SW 1271 (cell line): Measurements from ENCODE around the gene MED12L.
A peak's percentile ranks its signal among the peaks of the same experiment; 100 is the strongest.
"Not testable (repeated sequence)": the region's sequence is repeated elsewhere in the genome, so short reads cannot be mapped to it uniquely, and the experiment has no call there.

Source experiments
- DNase-seq, 2 experiments: peaks; one replicate each; lab custom pipeline; 2025; lab: John Stamatoyannopoulos, UW

Gene MED12L

DNA sequence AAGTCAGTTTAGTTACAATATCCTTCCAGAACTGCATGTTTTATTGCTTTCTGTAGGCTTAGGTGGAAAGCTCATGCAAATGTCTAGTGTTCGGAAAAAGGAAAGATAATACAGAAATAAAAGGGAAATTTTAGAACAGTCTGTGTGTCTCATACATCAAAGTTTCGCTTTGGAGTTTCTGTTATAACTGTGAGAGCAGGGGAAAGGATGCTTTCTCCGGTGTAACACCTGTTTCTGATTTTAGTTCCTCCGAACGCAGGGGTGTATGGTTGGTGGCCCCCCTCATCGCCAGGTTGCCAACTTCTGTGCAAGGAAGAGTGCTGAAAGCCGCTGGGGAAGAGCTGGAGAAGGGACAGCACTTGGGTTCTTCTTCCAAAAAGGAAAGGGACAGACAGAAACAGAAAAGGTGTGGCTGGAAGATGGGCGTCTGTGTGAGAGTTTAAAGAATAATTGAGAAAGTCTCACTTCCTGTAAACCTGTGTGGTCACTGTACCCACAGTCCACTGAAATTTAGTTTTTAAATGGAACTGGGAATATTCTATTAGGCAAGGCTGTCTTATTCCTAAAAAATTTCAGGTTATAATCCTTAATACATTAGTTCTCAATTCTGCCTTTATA lies 292.4 kb downstream of the MED12L start:
- no peak for DNase-seq

DNA sequence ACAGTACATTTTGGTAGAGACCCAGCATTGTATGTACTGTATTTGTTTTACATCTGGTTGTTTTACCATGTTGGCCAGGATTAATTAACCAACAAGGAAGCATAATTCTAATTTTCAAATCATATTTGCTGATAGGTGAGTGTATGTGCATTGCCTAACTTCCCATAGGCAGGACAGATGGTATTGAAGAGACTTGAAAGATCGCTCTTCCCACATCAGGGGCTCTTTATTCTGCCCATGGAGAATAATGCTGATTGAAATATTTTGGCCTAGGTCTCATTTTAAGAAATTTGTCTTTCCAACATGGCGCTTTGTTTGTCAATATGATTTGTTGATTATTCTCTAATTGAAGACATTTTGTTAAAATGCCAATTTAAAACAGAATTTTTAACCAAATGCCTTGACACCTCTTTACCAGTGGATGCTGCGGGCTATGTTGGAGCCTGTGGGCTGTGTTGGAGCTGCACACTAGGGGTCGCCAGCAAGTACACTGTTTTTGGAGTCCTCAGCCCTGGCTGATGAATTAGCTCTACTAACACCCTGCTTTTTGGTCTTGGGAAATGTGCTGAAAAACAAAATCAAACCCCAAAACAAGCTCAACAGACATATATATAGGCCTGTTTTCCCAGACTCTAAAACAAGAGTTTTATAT lies 293.7 kb downstream of the MED12L start:
- peak in 1 of 2 experiments; percentile 6 for DNase-seq

DNA sequence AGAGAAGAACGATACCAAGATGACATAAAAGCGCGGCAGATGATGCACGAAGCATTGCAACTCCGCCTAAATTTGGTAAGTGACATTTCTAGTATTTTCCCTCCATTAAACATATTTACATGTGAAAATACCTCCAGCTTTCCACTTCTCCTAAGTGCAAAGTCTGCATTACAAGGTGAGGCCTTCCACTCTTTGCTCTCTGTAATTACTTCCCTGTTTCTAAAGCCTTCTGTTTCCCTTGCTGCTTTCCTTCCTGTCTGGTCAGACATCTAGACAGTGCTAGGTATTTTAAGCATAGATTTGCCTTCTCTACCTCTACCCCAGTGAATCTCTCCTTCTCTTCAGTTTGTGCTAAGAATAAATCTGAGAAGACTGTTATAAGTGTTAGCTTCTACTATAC lies 297.2 kb downstream of the MED12L start:
- DNase-seq, result no peak

DNA sequence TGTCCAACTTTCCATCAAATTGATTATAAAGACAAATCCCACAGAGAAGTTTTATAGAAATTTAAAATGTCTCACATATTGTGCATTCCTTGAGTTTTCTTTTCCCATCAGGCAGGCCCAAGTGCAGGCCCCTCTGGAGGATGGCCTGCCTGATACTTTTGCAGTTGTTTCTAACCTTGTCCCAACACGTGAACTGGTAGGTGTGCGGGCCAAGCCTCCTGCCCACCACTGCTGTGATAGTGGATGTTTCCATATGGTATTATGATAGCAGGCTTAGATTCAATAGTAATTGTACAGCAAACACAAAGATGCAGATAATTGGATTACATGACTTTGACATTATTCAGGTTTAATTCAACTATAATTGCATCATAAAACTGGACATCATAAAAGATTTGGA lies 297.6 kb downstream of the MED12L start:
- no peak for DNase-seq

DNA sequence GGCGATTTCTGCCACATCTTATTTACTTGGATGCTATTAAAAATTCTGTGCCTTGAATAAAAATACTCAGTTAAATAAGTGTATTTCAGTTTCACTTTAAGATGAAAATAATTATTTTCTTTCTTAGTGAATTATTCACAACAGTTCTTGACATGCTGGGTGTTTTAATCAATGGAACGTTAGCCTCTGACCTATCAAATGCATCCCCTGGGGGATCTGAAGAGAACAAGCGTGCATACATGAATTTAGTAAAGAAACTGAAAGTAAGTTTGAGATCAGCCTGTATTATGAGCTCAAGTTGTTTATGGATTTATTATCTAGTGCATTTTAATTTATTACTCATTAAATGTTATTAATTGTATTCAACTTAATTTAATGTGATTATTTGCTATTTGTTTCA lies 298.5 kb downstream of the MED12L start:
- DNase-seq, result no peak

DNA sequence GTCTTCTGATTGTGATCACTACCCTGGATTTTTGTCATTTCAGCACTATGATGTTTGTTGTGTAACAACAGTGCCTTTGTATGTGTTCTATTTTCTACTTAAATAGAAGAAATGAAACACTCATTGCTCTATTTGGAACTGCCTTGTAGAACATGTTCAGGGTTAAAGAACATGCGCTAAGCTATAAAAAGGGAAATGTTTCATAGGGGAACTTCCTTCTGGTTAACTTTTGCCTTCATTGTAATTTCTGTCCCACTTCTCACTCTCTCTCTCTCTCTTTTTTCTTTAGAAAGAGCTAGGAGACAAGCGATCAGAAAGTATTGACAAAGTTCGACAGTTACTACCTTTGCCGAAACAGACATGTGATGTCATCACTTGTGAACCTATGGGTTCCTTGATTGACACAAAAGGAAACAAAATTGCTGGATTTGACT lies 299.3 kb downstream of the MED12L start, which contains the start of gene P2RY12:
Gene P2RY12, minus strand, starts transcription at position 13 of the 434 bp plus-strand sequence. CDS start 45,908 bp downstream, outside the sequence.
- no peak for DNase-seq

DNA sequence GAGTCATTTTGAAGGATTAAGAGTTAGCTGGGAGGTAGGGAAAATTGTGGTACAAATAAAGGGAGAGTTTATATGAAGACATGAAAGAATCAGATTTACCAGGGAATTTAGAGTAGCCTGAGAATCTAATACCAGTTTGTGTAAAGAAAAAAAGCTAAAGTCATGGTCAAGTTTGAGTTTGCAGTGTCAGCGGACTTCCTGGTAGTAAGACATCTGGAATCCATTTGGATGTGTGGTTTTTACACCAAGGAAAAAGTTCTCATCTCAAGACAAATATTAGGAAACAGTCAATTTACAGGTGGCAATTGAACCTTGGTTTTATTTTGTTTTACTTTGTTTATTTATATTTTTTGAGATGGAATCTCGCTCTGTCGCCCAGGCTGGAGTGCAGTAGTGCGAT lies 300.6 kb downstream of the MED12L start:
- no peak for DNase-seq

DNA sequence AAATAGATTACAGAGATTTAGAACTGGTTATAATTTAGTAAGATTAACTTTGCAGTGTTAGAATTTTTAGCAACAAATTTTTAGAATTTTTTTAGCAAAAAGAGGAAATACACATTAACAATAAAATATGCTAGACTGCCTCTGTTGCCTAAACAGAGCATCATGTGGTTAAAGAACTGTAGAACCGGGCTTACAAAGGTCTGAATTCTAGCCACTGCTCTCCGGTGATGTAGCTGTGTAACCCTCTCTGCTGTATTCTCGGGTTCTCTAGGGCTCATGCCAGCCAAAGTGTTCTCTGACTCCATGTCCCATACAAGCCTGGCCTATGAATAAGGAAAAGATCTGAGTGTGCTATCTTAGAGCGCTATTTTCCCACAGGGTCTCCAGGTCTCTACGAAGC lies 302.0 kb downstream of the MED12L start:
- no peak for DNase-seq

DNA sequence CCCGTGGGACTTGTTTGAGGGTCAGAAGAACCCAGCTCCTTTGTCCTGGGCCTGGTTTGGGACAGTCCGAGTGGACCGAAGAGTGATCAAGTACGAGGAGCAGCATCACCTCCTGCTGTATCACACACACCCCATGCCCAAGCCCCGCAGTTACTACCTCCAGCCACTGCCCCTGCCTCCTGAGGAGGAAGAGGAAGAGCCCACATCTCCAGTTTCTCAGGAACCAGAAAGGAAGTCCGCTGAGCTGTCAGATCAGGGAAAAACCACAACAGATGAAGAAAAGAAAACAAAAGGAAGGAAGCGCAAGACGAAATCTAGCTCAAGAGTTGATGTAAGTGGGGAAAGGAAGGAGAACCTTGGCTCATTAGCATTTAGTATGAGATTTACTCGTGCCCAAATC lies 302.4 kb downstream of the MED12L start:
- DNase-seq, result no peak

DNA sequence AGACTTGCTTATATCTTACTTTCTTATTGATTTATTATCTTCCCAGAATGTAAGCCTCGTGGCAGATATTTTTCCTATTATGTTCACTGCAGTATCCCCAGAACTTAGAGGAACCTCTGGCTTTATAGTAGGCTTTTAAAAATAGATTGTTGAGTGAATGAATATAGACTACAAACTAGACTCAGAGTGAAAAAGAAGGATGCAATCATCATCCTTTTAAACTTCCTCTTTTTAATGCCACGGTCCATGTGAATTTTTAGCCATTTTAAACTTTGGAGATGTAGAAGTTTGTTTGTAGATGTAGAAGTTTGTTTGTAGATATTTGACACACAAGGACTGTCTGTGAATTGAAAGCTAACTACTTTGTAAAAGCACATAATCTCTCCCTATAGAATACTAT lies 306.3 kb downstream of the MED12L start:
- DNase-seq, result no peak

DNA sequence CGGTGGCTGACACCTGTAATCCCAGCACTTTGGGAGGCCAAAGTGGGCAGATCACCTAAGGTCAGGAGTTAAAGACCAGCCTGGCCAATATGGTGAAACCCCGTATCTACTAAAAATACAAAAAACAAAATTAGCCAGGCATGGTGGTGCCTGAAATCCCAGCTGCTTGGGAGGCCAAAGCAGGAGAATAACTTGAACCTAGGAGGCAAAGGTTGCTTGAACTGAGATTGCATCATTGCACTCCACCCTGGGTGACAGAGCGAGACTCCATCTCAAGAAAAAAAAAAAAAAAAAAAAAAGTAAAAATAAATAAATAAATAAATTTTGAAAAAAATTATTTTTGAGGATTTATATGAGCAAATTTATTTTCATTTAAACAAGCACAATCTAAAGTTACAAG lies 306.7 kb downstream of the MED12L start:
- DNase-seq, result not testable (repeated sequence)

DNA sequence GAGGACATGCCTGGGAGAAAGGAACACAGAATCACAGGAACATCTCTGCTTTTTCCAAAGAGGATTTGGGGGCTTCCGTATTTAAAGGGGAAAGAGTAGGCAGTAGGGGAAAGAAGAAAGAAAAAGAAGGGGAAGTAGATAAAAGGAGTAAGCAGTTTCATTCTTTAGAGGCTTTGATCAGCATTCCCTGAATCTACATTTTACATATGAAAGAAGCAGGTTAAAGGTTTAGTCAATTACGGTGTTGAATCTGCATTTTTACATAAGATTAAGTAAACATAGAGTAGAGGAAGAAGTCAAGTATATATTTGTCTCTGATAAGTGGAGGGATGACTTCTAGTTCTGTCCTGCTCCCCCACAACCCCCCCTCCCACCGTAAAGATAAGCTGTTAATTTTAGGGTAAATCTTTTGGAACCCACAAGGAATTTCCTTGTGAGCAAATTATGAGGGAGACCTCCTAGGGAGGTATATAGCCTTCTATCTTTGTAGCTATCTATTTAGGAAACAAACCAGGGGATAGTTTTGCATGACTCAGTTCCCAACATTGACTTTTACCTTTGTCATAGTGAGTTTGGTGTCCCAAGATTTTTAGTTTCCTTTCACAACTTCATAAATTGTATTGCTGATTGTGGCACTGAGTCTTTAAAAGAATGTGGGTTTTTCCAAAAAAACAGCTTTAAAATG lies 307.8 kb downstream of the MED12L start:
- no peak for DNase-seq

DNA sequence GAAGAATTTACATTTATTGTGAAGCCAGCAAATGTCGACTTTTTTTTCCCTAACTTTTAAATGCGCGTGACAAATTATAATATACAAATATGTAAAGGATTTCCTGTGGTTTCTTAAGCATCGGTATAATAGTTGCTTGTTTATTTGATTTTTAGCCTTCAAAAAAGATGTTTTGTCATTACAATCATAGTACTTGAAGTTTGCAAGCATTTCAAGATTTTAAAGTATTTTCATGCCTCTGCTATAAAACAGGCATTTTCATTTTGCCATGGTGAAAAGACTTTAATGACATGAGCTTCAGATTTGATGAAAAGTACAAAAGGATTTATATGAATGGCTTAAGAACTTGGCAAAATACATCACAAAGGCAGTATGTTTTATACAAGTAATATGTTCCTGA lies 308.5 kb downstream of the MED12L start:
- DNase-seq, result no peak

DNA sequence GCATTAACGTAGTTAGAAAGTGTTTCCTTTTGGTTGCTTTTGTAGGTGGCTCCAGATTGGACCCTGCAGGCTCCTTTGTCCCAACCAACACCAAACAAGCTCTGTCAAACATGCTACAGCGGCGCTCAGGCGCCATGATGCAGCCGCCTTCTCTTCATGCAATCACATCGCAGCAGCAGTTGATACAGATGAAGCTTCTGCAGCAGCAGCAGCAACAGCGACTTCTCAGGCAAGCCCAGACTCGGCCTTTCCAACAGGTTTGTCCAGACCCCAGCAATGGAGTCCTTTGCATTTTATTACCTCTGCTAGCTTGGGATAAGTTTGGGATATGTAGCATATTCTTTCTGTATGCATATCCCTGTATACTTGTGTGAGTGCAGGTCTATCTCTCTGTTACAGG lies 309.1 kb downstream of the MED12L start:
- DNase-seq, result no peak

DNA sequence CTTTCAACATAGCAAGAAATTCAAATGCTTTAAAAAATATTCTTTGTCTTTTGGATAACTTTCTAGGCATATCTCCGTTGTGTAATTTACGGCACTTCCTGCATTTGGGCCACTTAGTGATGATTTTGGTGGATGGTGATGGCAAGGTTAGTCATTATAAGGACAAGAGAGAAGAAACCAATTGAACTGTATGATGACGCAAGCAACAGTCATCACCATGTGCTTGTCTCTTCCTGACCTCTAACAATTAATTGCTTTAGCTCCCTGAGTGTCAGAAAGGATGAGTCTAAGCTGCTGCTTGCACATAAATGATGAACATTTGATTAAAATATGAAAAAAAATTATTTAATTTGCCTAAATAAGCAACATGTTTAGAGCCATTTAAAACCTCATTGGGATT lies 310.3 kb downstream of the MED12L start:
- no peak for DNase-seq

DNA sequence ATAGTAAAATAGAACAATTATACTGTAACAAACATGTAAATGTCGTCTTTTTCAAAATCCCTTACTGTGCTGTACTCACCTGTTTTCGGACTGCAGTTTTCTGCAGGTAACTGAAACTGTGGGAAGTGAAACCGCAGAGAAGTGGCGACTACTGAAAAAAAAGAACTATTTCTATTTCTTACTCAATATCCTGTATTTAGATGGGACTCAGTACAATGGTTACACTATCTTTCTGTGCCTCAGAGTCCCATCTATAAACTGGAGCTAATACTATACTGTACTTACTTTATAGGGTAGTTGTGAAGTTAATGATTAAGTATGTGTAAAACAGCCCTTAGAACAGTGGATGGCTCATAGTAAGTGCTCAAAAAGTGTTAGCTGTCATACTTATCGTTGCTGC lies 313.4 kb downstream of the MED12L start:
- DNase-seq, result no peak

DNA sequence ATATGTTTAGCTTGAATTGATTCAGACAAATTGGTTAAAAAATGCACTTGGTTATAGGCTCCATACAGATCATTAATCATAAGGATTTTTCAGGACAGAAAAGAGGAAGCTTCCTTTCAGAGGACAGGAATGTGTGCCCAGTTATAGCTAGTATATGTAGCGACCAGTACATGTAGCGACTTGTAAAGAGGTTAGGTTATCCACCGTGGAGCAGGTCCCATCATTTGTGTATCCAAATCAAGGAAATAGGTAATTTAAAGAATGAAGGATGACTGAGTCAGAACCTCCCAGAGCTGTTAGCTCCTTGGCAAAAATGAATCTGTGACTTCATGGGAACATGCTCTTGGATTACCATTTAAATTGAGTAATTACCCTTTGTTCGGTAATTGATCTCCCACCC lies 314.9 kb downstream of the MED12L start:
- DNase-seq, result no peak

DNA sequence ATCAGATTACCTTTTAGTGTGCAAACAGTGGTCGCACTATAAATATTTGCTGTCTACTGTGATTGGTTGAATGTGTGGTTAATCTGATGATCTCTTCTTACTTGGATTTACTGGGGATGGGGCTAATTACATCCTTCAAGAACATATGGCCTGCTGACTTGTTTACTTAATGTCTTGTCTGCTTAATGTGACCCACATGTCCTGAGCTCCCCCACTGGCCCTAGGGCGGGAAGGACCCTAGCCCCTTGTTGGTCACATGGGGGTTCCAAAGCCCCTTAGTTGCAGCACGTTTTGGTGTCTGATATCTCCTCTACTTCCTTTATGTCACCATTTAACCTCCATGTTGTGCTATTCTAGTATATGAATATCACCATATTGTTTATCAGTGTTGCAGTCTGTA lies 316.9 kb downstream of the MED12L start:
- no peak for DNase-seq

DNA sequence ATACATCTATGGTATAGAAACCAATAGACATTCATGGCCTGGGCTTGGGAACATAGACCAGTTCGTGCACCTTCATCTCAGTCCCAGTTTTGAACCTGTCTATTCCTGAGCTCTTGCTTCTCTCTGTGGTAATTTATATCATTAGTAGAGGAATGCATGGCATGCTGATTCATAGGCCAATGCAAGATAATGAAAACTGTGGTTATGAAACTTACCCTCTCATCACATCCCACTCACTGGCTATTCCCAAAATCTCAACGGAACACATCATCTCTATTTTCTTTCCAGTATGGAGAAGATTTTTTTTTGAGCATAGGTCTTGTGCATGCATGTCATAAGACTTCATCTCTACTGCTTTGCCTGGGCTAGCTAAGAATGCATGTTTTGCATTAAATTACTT lies 317.8 kb downstream of the MED12L start:
- DNase-seq, result no peak

DNA sequence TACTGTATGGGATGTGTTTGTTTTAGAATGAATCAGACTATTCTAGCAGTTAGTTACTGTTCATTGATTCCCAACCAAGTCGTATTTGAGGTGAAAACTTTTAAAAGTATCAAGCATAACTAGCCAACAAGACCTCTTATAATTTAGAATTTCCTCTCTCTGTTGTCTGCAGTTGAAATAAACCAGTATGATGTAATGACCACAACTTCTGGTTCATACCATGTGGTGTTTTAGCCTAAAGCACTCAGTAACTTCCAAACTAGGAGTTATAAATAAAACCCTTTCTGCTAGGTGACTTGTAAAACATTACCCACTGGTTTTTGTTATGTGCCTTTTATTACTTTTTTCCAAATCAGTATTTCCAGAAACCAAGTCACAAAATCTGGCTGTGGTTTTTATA lies 318.9 kb downstream of the MED12L start:
- no peak for DNase-seq

DNA sequence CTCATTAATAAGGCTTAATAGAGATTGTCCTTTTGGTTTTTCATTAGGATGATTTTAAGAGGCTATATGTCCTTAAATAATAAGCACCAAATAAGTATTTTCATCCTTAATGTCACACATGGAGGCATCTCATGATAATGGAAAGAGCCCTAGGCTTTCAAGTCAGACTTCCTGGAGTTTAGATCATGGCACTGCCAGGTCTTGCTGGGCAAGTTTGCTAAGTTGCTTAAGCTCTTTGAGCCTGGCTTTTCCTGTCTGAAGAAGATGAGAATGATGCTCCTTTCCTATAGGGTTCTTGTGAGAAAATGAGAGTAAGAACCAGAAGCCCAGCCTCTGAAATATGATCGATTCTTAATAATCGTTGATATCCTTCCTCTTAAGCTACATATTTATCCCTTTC lies 322.5 kb downstream of the MED12L start:
- no peak for DNase-seq

DNA sequence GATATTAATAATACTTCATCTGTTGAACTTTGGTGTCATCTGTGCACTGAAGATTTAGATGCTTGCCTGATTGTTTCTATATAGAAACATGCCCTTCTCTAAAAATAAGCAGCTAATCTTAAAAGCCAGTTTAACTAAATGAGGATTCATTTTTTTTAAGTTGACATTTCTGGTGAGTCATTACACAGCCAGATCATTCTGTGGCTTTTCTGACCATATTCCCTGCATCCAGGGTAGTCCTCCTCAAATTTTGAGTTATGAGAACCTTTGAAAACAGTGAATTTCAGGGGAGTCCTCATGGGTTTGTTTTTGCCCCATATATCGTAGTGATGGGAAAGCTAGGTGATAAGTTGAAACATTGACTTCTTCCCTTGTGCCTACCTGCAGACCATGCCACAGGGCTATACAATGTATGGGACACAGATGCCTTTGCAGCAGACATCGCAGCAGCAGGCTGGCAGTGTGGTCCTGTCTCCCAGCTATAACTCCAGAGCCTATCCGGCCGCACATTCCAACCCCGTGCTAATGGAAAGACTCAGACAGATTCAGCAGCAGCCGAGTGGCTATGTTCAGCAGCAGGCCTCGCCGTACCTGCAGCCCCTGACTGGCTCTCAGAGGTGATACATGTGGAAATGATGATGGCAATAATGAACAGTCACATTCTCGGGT lies 325.6 kb downstream of the MED12L start:
- no peak for DNase-seq

DNA sequence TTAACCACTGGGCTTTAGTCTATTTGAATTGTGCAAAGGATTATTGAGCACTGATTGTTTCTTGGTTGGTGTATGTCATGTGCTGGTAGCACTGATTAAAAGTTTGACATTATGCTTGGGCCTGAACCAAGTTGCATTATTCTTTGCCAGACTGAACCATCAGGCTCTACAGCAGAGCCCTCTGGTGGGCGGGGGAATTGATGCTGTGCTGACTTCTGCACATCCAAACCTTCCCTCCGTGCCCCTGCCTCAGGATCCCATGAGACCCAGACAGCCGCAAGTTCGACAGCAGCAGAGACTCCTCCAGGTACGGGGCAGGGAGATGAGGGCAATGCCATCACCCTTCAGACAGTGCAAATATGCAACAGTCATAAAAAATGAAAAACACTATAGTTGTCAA lies 327.5 kb downstream of the MED12L start:
- no peak for DNase-seq
